ENCODE measurements around the gene ACACA.

- TF ChIP-seq CTCF (IDR thresholded peaks at IDR 0.05; ENCODE audit: extremely low read depth in 1 of 2, insufficient read depth in 1 of 2, low read depth in 1 of 2, low read length in 2 of 2) (no peak), POLR2A (IDR thresholded peaks at IDR 0.05; ENCODE audit: low read depth, low read length) (no peak), POLR2AphosphoS5 (IDR thresholded peaks at IDR 0.05; ENCODE audit: insufficient read depth, low read depth, low read length) (no peak), MAX (IDR thresholded peaks at IDR 0.05; ENCODE audit: insufficient read depth, insufficient read length) (no peak), MYC (IDR thresholded peaks at IDR 0.05; ENCODE audit: low read depth, low read length) (no peak), FOS (IDR thresholded peaks at IDR 0.05; ENCODE audit: borderline replicate concordance, insufficient read depth, low read length) (no peak), EZH2 (IDR thresholded peaks at IDR 0.05; ENCODE audit: borderline replicate concordance, low read depth, low read length, severe bottlenecking) (no peak), GATA2 (IDR thresholded peaks at IDR 0.05; ENCODE audit: insufficient read depth, insufficient read length, low read depth, low read length) (no peak), JUN (IDR thresholded peaks at IDR 0.05; ENCODE audit: borderline replicate concordance, insufficient read depth, insufficient read length, low read depth) (no peak)
Measured at GRCh38 chr17:37440424-37440823, 33.8 kb upstream of the ACACA start.

Data from endothelial cell of umbilical vein (primary cell).